Measurements from ENCODE around the gene HSD17B1. TPM values are rescaled to one million over a fixed set of nuclear protein-coding genes. Genes with fewer than 3 reads are reported as not detected.

HSD17B1 gene
- total RNA-seq, 2 donors from 2014 or later = 0.14 to 2.8 TPM

GRCh38 chr17:42522798-42523278, 29.9 kb upstream of the HSD17B1 start:
- Histone ChIP-seq H3K4me3 (no peak overlapping the region), H3K27me3 (replicated peaks; ENCODE audit: insufficient read depth) (no peaks in the 10 kb centered on the region), H3K36me3 (no peaks in the 10 kb centered on the region), H3K27ac (peak overlapping the region; percentile 96), H3K4me1 (ENCODE audit: control insufficient read depth in 1 of 2, low read depth in 2 of 2) (peaks cover 54 to 97% of the 10 kb centered on the region in 2 donors), H3K9me3 (no peaks in the 10 kb centered on the region)
- no peak for TF ChIP-seq CTCF (IDR thresholded peaks at IDR 0.05)
- no peak for DNase-seq (ENCODE audit: low spot score)
- no peak for ATAC-seq (ENCODE audit: insufficient number of reproducible peaks, low FRiP score, low read depth)

- H3K36me3 ChIP-seq = no peaks in the 10 kb centered on the region
- no peak for ATAC-seq (ENCODE audit: insufficient number of reproducible peaks, low FRiP score, low read depth)
- DNase-seq (ENCODE audit: low spot score) = no peak
- no peaks in the 10 kb centered on the region for H3K27me3 ChIP-seq (replicated peaks; ENCODE audit: insufficient read depth)
- TF ChIP-seq CTCF (IDR thresholded peaks at IDR 0.05) = no peak
- no peaks in the 10 kb centered on the region for H3K9me3 ChIP-seq
- peaks cover 33 to 80% of the 10 kb centered on the region in 2 donors for H3K4me1 ChIP-seq (ENCODE audit: control insufficient read depth in 1 of 2, low read depth in 2 of 2)
- H3K27ac ChIP-seq = peak overlapping the region; percentile 96
- H3K4me3 ChIP-seq = no peak overlapping the region
Measured at GRCh38 chr17:42525221-42525620, 27.5 kb upstream of the HSD17B1 start.

GRCh38 chr17:42526031-42526444, 26.7 kb upstream of the HSD17B1 start:
- H3K36me3 ChIP-seq = no peaks in the 10 kb centered on the region
- DNase-seq (ENCODE audit: low spot score) (no peak), ATAC-seq (ENCODE audit: insufficient number of reproducible peaks, low FRiP score, low read depth) (no peak)
- no peaks in the 10 kb centered on the region for H3K9me3 ChIP-seq
- H3K4me3 ChIP-seq = no peak overlapping the region
- H3K4me1 ChIP-seq (ENCODE audit: control insufficient read depth in 1 of 2, low read depth in 2 of 2) = peaks cover 28 to 80% of the 10 kb centered on the region in 2 donors
- TF ChIP-seq CTCF (IDR thresholded peaks at IDR 0.05) = no peak
- no peaks in the 10 kb centered on the region for H3K27me3 ChIP-seq (replicated peaks; ENCODE audit: insufficient read depth)
- peak overlapping the region; percentile 40 to 96 for H3K27ac ChIP-seq

GRCh38 chr17:42527932-42528331, 24.8 kb upstream of the HSD17B1 start:
- no peak for TF ChIP-seq CTCF (IDR thresholded peaks at IDR 0.05)
- Histone ChIP-seq H3K27ac (no peak overlapping the region), H3K27me3 (replicated peaks; ENCODE audit: insufficient read depth) (no peaks in the 10 kb centered on the region), H3K4me3 (no peak overlapping the region), H3K9me3 (no peaks in the 10 kb centered on the region), H3K36me3 (no peaks in the 10 kb centered on the region), H3K4me1 (ENCODE audit: control insufficient read depth in 1 of 2, low read depth in 2 of 2) (peaks cover 9 to 68% of the 10 kb centered on the region in 2 donors)
- DNase-seq (ENCODE audit: low spot score) (no peak), ATAC-seq (ENCODE audit: insufficient number of reproducible peaks, low FRiP score, low read depth) (no peak)

GRCh38 chr17:42529061-42529460, 23.7 kb upstream of the HSD17B1 start:
- DNase-seq (ENCODE audit: low spot score) (no peak), ATAC-seq (ENCODE audit: insufficient number of reproducible peaks, low FRiP score, low read depth) (no peak)
- Histone ChIP-seq H3K4me1 (ENCODE audit: control insufficient read depth in 1 of 2, low read depth in 2 of 2) (peaks cover 4 to 57% of the 10 kb centered on the region in 2 donors), H3K4me3 (no peak overlapping the region), H3K27ac (peak overlapping the region in 1 of 2 donors; percentile 82), H3K36me3 (no peaks in the 10 kb centered on the region), H3K9me3 (no peaks in the 10 kb centered on the region), H3K27me3 (replicated peaks; ENCODE audit: insufficient read depth) (no peaks in the 10 kb centered on the region)
- no peak for TF ChIP-seq CTCF (IDR thresholded peaks at IDR 0.05)

All from thoracic aorta (tissue), 2 donors.